Kidney tubule cell (primary cell): ENCODE measurements around the gene HERPUD2.
"Not testable (repeated sequence)": the region's sequence is repeated elsewhere in the genome, so short reads cannot be mapped to it uniquely, and the experiment has no call there.

ENCODE experiments used
- DNase-seq: peaks from one replicate; pipeline ENCODE4 v3.0.0-alpha.2; 2018; ENCODE audit warnings: low spot score

Gene HERPUD2

GRCh38 chr7:35605760-35606159 lies 89.2 kb downstream of the HERPUD2 start:
- peak; percentile 60 for DNase-seq

GRCh38 chr7:35604595-35604994 lies 90.3 kb downstream of the HERPUD2 start:
- DNase-seq = no peak

- DNase-seq = no peak
Observed at GRCh38 chr7:35599645-35600044, 95.3 kb downstream of the HERPUD2 start.

DNA sequence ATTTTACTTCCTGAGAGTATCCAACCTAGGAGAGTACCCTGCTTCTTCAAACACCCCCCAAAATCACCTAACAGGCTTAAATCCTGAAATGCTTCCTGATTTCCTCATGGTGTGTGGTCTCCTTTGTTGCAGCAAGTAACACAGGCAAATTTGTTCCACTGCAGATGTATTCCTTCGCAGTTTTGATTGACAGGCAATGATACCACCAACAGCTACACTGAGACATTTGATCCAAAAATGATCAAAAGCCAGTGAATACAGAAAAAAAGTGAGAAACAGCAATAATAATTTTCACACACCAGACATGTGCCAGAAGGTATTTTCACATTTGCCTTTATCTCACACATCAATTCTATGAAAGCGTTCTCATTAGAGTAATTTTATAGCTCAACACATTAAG lies 95.9 kb downstream of the HERPUD2 start:
- no peak for DNase-seq

DNA sequence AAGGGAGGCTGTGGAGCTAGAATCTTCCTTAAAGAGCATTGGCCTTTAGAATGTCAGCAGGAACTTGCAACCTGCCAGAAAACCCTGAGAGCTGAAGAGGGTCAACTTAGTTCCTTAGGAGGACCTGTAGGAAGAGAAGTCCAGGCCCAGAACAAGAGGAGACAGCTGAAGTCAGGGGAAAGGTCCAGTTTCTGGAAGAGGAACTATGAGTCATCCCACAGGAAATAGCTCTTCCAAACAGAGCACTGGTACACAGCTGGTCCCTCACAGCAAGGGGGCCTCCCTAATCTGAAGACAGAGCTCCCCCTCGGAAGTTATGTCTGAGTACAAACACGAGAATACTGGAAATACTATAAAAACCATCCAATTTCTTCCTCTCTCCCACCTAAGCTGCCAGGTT lies 98.9 kb downstream of the HERPUD2 start:
- DNase-seq = peak; percentile 2

GRCh38 chr7:35593899-35594298 lies 101.0 kb downstream of the HERPUD2 start:
- peak; percentile 4 for DNase-seq

- no peak for DNase-seq
Observed at GRCh38 chr7:35588647-35589046, 106.3 kb downstream of the HERPUD2 start.

GRCh38 chr7:35584990-35585389 lies 109.9 kb downstream of the HERPUD2 start:
- no peak for DNase-seq

DNA sequence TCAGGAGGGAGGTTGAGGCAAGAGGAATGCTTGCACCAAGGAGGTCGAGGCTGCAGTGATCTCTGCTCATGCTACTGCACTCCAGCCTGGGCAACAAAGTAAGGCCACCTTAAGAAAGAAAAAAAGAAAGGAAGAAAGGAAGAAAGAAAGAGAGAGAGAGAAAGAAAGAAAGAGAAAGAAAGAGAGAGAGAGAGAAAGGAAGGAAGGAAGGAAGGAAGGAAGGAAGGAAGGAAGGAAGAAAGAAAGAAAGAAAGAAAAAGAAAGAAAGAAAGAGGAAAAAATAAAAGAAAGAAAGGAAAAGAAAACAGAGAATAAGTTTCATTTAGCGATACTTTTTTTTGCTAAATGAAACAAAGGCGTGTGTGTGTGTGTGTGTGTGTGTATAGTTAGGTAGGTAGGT lies 110.4 kb downstream of the HERPUD2 start:
- DNase-seq = not testable (repeated sequence)
